ENCODE measurements around the gene ABR.

ABR gene

GRCh38 chr17:958712-959451 is 220.9 kb downstream of the ABR start:
- no peak for DNase-seq (ENCODE audit: low read depth)

GRCh38 chr17:957856-958421 is 221.8 kb downstream of the ABR start:
- no peak for DNase-seq (ENCODE audit: low read depth)

- no peak for DNase-seq (ENCODE audit: low read depth)
Observed at GRCh38 chr17:956905-957304, 222.9 kb downstream of the ABR start.

- no peak for DNase-seq (ENCODE audit: low read depth)
Observed at GRCh38 chr17:954431-955164, 225.2 kb downstream of the ABR start.

GRCh38 chr17:953767-954166 is 226.0 kb downstream of the ABR start:
- no peak for DNase-seq (ENCODE audit: low read depth)

Measured in stimulated activated CD8-positive, alpha-beta memory T cell treated with anti-CD3 and anti-CD28 coated beads, Interleukin-15, amount 100 ng/mL, for 24 hours (primary cell).